Measurements from ENCODE around the gene OAS3.

DNA sequence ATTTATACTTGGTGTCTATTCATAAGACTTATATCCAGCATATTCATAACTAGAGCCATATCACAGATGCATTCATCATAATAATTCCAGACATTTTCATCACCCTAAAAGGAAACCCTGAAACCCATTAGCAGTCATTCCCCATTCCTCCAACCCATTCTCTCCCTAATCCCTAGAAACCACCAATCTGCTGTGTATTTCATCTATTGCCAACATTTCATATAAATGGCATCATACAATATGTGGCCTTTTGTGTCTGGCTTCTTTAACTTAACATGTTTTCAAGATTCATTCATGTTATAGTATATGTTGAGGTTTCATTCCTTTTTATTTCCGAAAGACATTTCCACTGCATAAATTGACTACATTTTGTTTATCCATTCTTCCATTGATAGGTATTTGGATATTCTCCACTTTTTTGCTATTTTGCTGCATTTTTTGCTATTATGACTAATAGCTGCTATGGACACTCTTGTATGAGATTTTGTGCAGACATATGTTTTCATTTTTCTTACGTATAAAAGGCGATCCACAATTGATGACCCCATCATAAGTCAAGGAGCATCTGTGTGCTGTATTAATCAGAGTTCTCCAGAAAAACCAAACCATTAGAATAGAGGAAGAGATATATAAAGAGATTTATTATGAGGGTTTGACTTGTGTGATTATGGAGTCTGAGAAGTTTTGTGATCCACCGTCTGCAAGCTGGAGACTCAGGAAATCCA lies 34.9 kb downstream of the OAS3 start:
- no peak for TF ChIP-seq EZH2phosphoT487 (IDR thresholded peaks at IDR 0.05; ENCODE audit: borderline replicate concordance, low read length)
- TF ChIP-seq, protein P1, sequence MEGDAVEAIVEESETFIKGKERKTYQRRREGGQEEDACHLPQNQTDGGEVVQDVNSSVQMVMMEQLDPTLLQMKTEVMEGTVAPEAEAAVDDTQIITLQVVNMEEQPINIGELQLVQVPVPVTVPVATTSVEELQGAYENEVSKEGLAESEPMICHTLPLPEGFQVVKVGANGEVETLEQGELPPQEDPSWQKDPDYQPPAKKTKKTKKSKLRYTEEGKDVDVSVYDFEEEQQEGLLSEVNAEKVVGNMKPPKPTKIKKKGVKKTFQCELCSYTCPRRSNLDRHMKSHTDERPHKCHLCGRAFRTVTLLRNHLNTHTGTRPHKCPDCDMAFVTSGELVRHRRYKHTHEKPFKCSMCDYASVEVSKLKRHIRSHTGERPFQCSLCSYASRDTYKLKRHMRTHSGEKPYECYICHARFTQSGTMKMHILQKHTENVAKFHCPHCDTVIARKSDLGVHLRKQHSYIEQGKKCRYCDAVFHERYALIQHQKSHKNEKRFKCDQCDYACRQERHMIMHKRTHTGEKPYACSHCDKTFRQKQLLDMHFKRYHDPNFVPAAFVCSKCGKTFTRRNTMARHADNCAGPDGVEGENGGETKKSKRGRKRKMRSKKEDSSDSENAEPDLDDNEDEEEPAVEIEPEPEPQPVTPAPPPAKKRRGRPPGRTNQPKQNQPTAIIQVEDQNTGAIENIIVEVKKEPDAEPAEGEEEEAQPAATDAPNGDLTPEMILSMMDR (conservative IDR thresholded peaks at IDR 0.05; ENCODE audit: low read depth, low read length): no peak
